ENCODE measurements around the gene KRT6B.

KRT6B gene

GRCh38 chr12:52495389-52495788, 43.4 kb upstream of the KRT6B start:
- H3K27ac ChIP-seq (replicated peaks) = no peak overlapping the region
- no peak for TF ChIP-seq REST (IDR thresholded peaks at IDR 0.05; ENCODE audit: insufficient replicate concordance, low read depth)
- TF ChIP-seq SPI1 (IDR thresholded peaks at IDR 0.05; ENCODE audit: borderline replicate concordance, low read depth) = no peak
- no peak for TF ChIP-seq GABPA (IDR thresholded peaks at IDR 0.05; ENCODE audit: low read depth)
- TF ChIP-seq POLR2AphosphoS5 (IDR thresholded peaks at IDR 0.05; ENCODE audit: low read depth) = no peak
- no peak for TF ChIP-seq CTCF (IDR thresholded peaks at IDR 0.05; ENCODE audit: insufficient read depth, low read length)
- H3K4me3 ChIP-seq (replicated peaks; ENCODE audit: insufficient read depth, low read length) = no peak overlapping the region
- peaks cover 3% of the 10 kb centered on the region for H3K27me3 ChIP-seq (ENCODE audit: insufficient read depth, poor library complexity, severe bottlenecking)
- DNase-seq (ENCODE audit: low read depth in 1 of 2, low spot score in 1 of 2) = no peak

GRCh38 chr12:52494518-52494917, 42.6 kb upstream of the KRT6B start:
- H3K27ac ChIP-seq (replicated peaks) = no peak overlapping the region
- H3K27me3 ChIP-seq (ENCODE audit: insufficient read depth, poor library complexity, severe bottlenecking) = peaks cover 3% of the 10 kb centered on the region
- DNase-seq (ENCODE audit: low read depth in 1 of 2, low spot score in 1 of 2) = no peak
- no peak overlapping the region for H3K4me3 ChIP-seq (replicated peaks; ENCODE audit: insufficient read depth, low read length)
- TF ChIP-seq REST (IDR thresholded peaks at IDR 0.05; ENCODE audit: insufficient replicate concordance, low read depth) = no peak

- DNase-seq (ENCODE audit: low read depth in 1 of 2, low spot score in 1 of 2) = no peak
- TF ChIP-seq POLR2AphosphoS5 (IDR thresholded peaks at IDR 0.05; ENCODE audit: low read depth) = no peak
- TF ChIP-seq CTCF (IDR thresholded peaks at IDR 0.05; ENCODE audit: insufficient read depth, low read length) = no peak
- no peak for TF ChIP-seq REST (IDR thresholded peaks at IDR 0.05; ENCODE audit: insufficient replicate concordance, low read depth)
- no peak for TF ChIP-seq SPI1 (IDR thresholded peaks at IDR 0.05; ENCODE audit: borderline replicate concordance, low read depth)
- TF ChIP-seq GABPA (IDR thresholded peaks at IDR 0.05; ENCODE audit: low read depth) = no peak
- no peak overlapping the region for H3K4me3 ChIP-seq (replicated peaks; ENCODE audit: insufficient read depth, low read length)
- H3K27me3 ChIP-seq (ENCODE audit: insufficient read depth, poor library complexity, severe bottlenecking) = peaks cover 3% of the 10 kb centered on the region
- H3K27ac ChIP-seq (replicated peaks) = no peak overlapping the region
Measured at GRCh38 chr12:52494100-52494499, 42.2 kb upstream of the KRT6B start.

- H3K27ac ChIP-seq (replicated peaks) = no peak within 1 kb of the TSS
- peaks cover 3% of the 10 kb centered on the region for H3K27me3 ChIP-seq (ENCODE audit: insufficient read depth, poor library complexity, severe bottlenecking)
- no peak within 1 kb of the TSS for H3K4me3 ChIP-seq (replicated peaks; ENCODE audit: insufficient read depth, low read length)
- no peak for TF ChIP-seq SPI1 (IDR thresholded peaks at IDR 0.05; ENCODE audit: borderline replicate concordance, low read depth)
- no peak for TF ChIP-seq GABPA (IDR thresholded peaks at IDR 0.05; ENCODE audit: low read depth)
- TF ChIP-seq POLR2AphosphoS5 (IDR thresholded peaks at IDR 0.05; ENCODE audit: low read depth) = no peak
- no peak for TF ChIP-seq CTCF (IDR thresholded peaks at IDR 0.05; ENCODE audit: insufficient read depth, low read length)
- TF ChIP-seq REST (IDR thresholded peaks at IDR 0.05; ENCODE audit: insufficient replicate concordance, low read depth) = no peak
- no peak for DNase-seq (ENCODE audit: low read depth in 1 of 2, low spot score in 1 of 2)
Measured at GRCh38 chr12:52493172-52493571, 41.2 kb upstream of the KRT6B start, which contains the start of gene KRT6A. Gene KRT6A, minus strand, starts transcription at chr12:52493257. Its CDS starts 69 bp downstream, at chr12:52493188.

Measured in HL-60 (cell line).